Loucy (cell line): ENCODE measurements around the gene PTH1R.

Experiments
- H2AFZ ChIP-seq: fragments of 200-600 bp; sonication (generic); 2 replicates; pipeline ENCODE4 v1.6.0; 2016; ENCODE audit warnings: antibody characterized with exemption, mild to moderate bottlenecking, low read length, moderate library complexity
- H3F3A ChIP-seq: fragments of 200-600 bp; 2 replicates; pipeline ENCODE4 v1.6.0; 2016; ENCODE audit warnings: antibody characterized with exemption, low read depth, mild to moderate bottlenecking
- H3K27me3 ChIP-seq: fragments of 200-600 bp; sonication (generic); 2 replicates; pipeline ENCODE4 v1.6.1; 2014; ENCODE audit warnings: low read length, mild to moderate bottlenecking; ENCODE audit not compliant: insufficient read depth, poor library complexity, severe bottlenecking
- H3K36me3 ChIP-seq: fragments of 200-600 bp; sonication (generic); 2 replicates; pipeline ENCODE4 v1.6.1; 2016; ENCODE audit warnings: low read length; ENCODE audit not compliant: insufficient read depth
- H3K4me1 ChIP-seq: fragments of 200-600 bp; sonication (generic); 2 replicates; pipeline ENCODE4 v1.5.1; 2014; ENCODE audit warnings: low read length, mild to moderate bottlenecking; ENCODE audit not compliant: insufficient read depth, poor library complexity, severe bottlenecking
- H3K4me2 ChIP-seq: fragments of 200-600 bp; sonication (generic); 2 replicates; pipeline ENCODE4 v1.6.0; 2014; ENCODE audit warnings: antibody characterized with exemption, low read length, low read depth, mild to moderate bottlenecking; ENCODE audit not compliant: poor library complexity, severe bottlenecking
- H3K4me3 ChIP-seq: fragments of 200-600 bp; sonication (generic); 2 replicates; pipeline ENCODE4 v1.5.1; 2014; ENCODE audit warnings: low read length, mild to moderate bottlenecking, mixed read lengths; ENCODE audit not compliant: poor library complexity, severe bottlenecking
- H3K79me2 ChIP-seq: fragments of 200-600 bp; sonication (generic); 2 replicates; pipeline ENCODE4 v1.6.1; 2014; ENCODE audit warnings: low read length; ENCODE audit not compliant: insufficient read depth
- H3K9ac ChIP-seq: fragments of 200-600 bp; sonication (generic); 2 replicates; pipeline ENCODE4 v1.6.0; 2014; ENCODE audit warnings: mild to moderate bottlenecking, low read depth, low read length, moderate library complexity; ENCODE audit not compliant: poor library complexity, severe bottlenecking
- H3K9me2 ChIP-seq: fragments of 200-600 bp; sonication (generic); replicated peaks from 2 replicates; pipeline ENCODE4 v1.6.1; 2016; ENCODE audit warnings: low read depth, low read length, mixed read lengths
- H3K9me3 ChIP-seq: fragments of 200-600 bp; sonication (generic); 2 replicates; pipeline ENCODE4 v1.6.1; 2014; ENCODE audit warnings: mild to moderate bottlenecking, antibody characterized with exemption, low read length, low read depth; ENCODE audit not compliant: insufficient read depth
- H4K20me1 ChIP-seq: fragments of 200-600 bp; sonication (generic); 2 replicates; pipeline ENCODE4 v1.6.0; 2014; ENCODE audit warnings: antibody characterized with exemption, low read length, mild to moderate bottlenecking; ENCODE audit not compliant: insufficient read depth, poor library complexity, severe bottlenecking
- EZH2phosphoT487 ChIP-seq: fragments of 200-600 bp; IDR thresholded peaks from 2 replicates; pipeline ENCODE4 v1.6.1; 2018; ENCODE audit warnings: antibody characterized with exemption, mild to moderate bottlenecking, moderate library complexity, borderline replicate concordance
- TF ChIP-seq, protein P1 (sequence below): fragments of 200-600 bp; sonication (generic); conservative IDR thresholded peaks from 2 replicates; pipeline ENCODE4 v1.5.1; 2014; ENCODE audit warnings: mild to moderate bottlenecking, antibody characterized with exemption, low read length

Gene PTH1R

DNA sequence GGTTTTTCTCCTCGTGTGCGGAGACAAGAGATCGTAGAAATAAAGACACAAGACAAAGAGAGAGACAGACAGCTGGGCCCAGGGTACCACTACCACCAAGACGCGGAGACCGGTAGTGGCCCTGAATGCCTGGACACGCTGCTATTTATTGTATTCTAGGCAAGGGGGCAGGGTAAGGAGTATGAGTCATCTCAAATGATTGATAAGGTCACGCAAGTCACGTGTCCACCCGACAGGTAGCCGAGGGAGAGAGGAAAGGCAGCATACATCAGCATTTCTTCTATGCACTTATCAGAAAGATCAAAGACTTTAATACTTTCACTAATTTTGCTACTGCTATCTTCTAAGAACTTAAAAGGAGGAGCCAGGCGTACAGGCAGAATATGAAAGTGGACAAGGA is 42.5 kb upstream of the PTH1R start:
- H3K79me2 ChIP-seq = no peaks in the 10 kb centered on the region
- no peaks in the 10 kb centered on the region for H3K9me2 ChIP-seq
- H3K4me1 ChIP-seq = no peaks in the 10 kb centered on the region
- no peaks in the 10 kb centered on the region for H3K27me3 ChIP-seq
- H3K4me2 ChIP-seq = no peak overlapping the region
- TF ChIP-seq, protein P1, sequence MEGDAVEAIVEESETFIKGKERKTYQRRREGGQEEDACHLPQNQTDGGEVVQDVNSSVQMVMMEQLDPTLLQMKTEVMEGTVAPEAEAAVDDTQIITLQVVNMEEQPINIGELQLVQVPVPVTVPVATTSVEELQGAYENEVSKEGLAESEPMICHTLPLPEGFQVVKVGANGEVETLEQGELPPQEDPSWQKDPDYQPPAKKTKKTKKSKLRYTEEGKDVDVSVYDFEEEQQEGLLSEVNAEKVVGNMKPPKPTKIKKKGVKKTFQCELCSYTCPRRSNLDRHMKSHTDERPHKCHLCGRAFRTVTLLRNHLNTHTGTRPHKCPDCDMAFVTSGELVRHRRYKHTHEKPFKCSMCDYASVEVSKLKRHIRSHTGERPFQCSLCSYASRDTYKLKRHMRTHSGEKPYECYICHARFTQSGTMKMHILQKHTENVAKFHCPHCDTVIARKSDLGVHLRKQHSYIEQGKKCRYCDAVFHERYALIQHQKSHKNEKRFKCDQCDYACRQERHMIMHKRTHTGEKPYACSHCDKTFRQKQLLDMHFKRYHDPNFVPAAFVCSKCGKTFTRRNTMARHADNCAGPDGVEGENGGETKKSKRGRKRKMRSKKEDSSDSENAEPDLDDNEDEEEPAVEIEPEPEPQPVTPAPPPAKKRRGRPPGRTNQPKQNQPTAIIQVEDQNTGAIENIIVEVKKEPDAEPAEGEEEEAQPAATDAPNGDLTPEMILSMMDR = no peak
- no peak for TF ChIP-seq EZH2phosphoT487
- no peak overlapping the region for H3K9ac ChIP-seq
- H2AFZ ChIP-seq = no peak overlapping the region
- H3F3A ChIP-seq = no peaks in the 10 kb centered on the region
- H3K4me3 ChIP-seq = no peak overlapping the region
- peaks cover 9% of the 10 kb centered on the region for H3K9me3 ChIP-seq
- H4K20me1 ChIP-seq = no peaks in the 10 kb centered on the region
- H3K36me3 ChIP-seq = no peaks in the 10 kb centered on the region

- Histone ChIP-seq H3K9me2 (no peaks in the 10 kb centered on the region), H3K4me2 (no peak overlapping the region), H3K36me3 (no peaks in the 10 kb centered on the region), H3F3A (no peaks in the 10 kb centered on the region), H3K4me3 (no peak overlapping the region), H3K27me3 (no peaks in the 10 kb centered on the region), H4K20me1 (no peaks in the 10 kb centered on the region), H3K9ac (no peak overlapping the region), H2AFZ (no peak overlapping the region), H3K9me3 (peaks cover 9% of the 10 kb centered on the region), H3K4me1 (no peaks in the 10 kb centered on the region), H3K79me2 (no peaks in the 10 kb centered on the region)
- no peak for TF ChIP-seq EZH2phosphoT487
- TF ChIP-seq, protein P1 = no peak
Observed at GRCh38 chr3:46835491-46835890, 42.0 kb upstream of the PTH1R start.

- Histone ChIP-seq H3K36me3 (no peaks in the 10 kb centered on the region), H3K9me2 (no peaks in the 10 kb centered on the region), H3K4me1 (no peaks in the 10 kb centered on the region), H3K4me3 (no peak overlapping the region), H3K4me2 (no peak overlapping the region), H3K9ac (no peak overlapping the region), H3K79me2 (no peaks in the 10 kb centered on the region), H3F3A (no peaks in the 10 kb centered on the region), H4K20me1 (no peaks in the 10 kb centered on the region), H3K27me3 (no peaks in the 10 kb centered on the region), H3K9me3 (peaks cover 11% of the 10 kb centered on the region), H2AFZ (no peak overlapping the region)
- TF ChIP-seq, protein P1 = no peak
Observed at GRCh38 chr3:46838301-46838700, 39.2 kb upstream of the PTH1R start.
